ENCODE results near the gene UTS2B.
A peak's percentile ranks its signal among the peaks of the same experiment; 100 is the strongest.

The UTS2B gene

GRCh38 chr3:191320316-191320715 is 10.0 kb downstream of the UTS2B start:
- DNase-seq = no peak

GRCh38 chr3:191316876-191317603 is 13.3 kb downstream of the UTS2B start:
- no peak for DNase-seq

GRCh38 chr3:191314109-191314728 is 16.1 kb downstream of the UTS2B start:
- DNase-seq = no peak

- DNase-seq = no peak
These were observed 17.0 kb downstream of the UTS2B start for GRCh38 chr3:191313296-191313695.

- DNase-seq = no peak
These were observed 23.0 kb downstream of the UTS2B start for GRCh38 chr3:191307341-191307740.

GRCh38 chr3:191306428-191306827 is 23.9 kb downstream of the UTS2B start:
- no peak for DNase-seq

GRCh38 chr3:191303596-191303995 is 26.7 kb downstream of the UTS2B start:
- DNase-seq = no peak

- DNase-seq = no peak
These were observed 27.9 kb downstream of the UTS2B start for GRCh38 chr3:191302451-191302850.

- no peak for DNase-seq
These were observed 28.4 kb downstream of the UTS2B start for GRCh38 chr3:191301782-191302411.

GRCh38 chr3:191301017-191301416 is 29.3 kb downstream of the UTS2B start:
- DNase-seq = peak; percentile 65

- DNase-seq = peak; percentile 12
These were observed 29.9 kb downstream of the UTS2B start for GRCh38 chr3:191300422-191300821.

- no peak for DNase-seq
These were observed 31.5 kb downstream of the UTS2B start for GRCh38 chr3:191298846-191299245.

- DNase-seq = peak; percentile 8
These were observed 34.2 kb downstream of the UTS2B start for GRCh38 chr3:191296041-191296541.

GRCh38 chr3:191294291-191294690 is 36.0 kb downstream of the UTS2B start:
- no peak for DNase-seq

- peak; percentile 66 for DNase-seq
These were observed 37.9 kb downstream of the UTS2B start for GRCh38 chr3:191292243-191293015.

- DNase-seq = peak; percentile 84
These were observed 39.9 kb downstream of the UTS2B start for GRCh38 chr3:191290311-191291025.

- DNase-seq = no peak
These were observed 46.9 kb downstream of the UTS2B start for GRCh38 chr3:191283400-191283799.

- DNase-seq = no peak
These were observed 47.8 kb downstream of the UTS2B start for GRCh38 chr3:191282251-191283185.

- DNase-seq = no peak
These were observed 49.4 kb downstream of the UTS2B start for GRCh38 chr3:191280882-191281281.

GRCh38 chr3:191280111-191280510 is 50.2 kb downstream of the UTS2B start:
- peak; percentile 19 for DNase-seq

- DNase-seq = no peak
These were observed 54.6 kb downstream of the UTS2B start for GRCh38 chr3:191275751-191276150.

Measured in suppressor macrophage treated with lipopolysaccharide for 4 hours (primary cell).